ENCODE data around the gene SLC25A44.

SLC25A44 gene, protein sequence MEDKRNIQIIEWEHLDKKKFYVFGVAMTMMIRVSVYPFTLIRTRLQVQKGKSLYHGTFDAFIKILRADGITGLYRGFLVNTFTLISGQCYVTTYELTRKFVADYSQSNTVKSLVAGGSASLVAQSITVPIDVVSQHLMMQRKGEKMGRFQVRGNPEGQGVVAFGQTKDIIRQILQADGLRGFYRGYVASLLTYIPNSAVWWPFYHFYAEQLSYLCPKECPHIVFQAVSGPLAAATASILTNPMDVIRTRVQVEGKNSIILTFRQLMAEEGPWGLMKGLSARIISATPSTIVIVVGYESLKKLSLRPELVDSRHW

GRCh38 chr1:156193488-156194299, at the start of gene SLC25A44:
SLC25A44 (plus strand) TSS chr1:156194104; CDS start chr1:156199848, 5,744 bp downstream.
- Mint-ChIP-seq H3K4me1 (peaks cover 34% of the 10 kb centered on the region), H3K4me3 (peak within 1 kb of the TSS; percentile 96), H3K27ac (peak within 1 kb of the TSS; percentile 97), H3K27me3 (ENCODE audit: low read depth, poor library complexity) (peaks cover 7% of the 10 kb centered on the region), H3K36me3 (ENCODE audit: low read depth) (no peaks in the 10 kb centered on the region), H3K9me3 (peaks cover 16% of the 10 kb centered on the region)
- TF ChIP-seq CTCF (IDR thresholded peaks at IDR 0.05), result peak; percentile 32
- DNase-seq, result peak; percentile 93

GRCh38 chr1:156144742-156145141, 49.2 kb upstream of the SLC25A44 start:
- no peak for TF ChIP-seq CTCF (IDR thresholded peaks at IDR 0.05)
- H3K27me3 Mint-ChIP-seq (ENCODE audit: low read depth, poor library complexity), result peaks cover 48% of the 10 kb centered on the region
- H3K27ac Mint-ChIP-seq, result no peak overlapping the region
- H3K36me3 Mint-ChIP-seq (ENCODE audit: low read depth), result peaks cover 2% of the 10 kb centered on the region
- peaks cover 40% of the 10 kb centered on the region for H3K4me1 Mint-ChIP-seq
- no peaks in the 10 kb centered on the region for H3K9me3 Mint-ChIP-seq
- DNase-seq, result no peak
- H3K4me3 Mint-ChIP-seq, result no peak overlapping the region

DNA sequence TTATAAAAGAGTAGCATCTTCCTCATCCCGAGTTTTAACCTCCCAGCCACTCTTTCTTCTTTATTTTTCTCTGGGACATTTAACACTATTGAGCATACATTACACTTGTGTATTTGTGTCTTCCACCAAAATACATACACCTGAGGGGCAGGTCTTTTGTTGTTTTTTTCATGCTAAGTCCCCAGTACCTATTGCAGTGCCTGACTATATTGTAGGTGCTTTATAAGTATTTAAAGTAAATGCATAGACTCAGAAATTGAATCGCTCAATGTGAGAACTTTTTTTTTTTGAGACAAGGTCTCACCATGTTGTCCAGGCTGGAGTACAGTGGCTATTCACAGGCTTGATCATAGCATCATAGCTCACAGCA, 48.3 kb upstream of the SLC25A44 start:
- Mint-ChIP-seq H3K27ac (no peak overlapping the region), H3K27me3 (ENCODE audit: low read depth, poor library complexity) (peaks cover 57% of the 10 kb centered on the region), H3K4me3 (no peak overlapping the region)

DNA sequence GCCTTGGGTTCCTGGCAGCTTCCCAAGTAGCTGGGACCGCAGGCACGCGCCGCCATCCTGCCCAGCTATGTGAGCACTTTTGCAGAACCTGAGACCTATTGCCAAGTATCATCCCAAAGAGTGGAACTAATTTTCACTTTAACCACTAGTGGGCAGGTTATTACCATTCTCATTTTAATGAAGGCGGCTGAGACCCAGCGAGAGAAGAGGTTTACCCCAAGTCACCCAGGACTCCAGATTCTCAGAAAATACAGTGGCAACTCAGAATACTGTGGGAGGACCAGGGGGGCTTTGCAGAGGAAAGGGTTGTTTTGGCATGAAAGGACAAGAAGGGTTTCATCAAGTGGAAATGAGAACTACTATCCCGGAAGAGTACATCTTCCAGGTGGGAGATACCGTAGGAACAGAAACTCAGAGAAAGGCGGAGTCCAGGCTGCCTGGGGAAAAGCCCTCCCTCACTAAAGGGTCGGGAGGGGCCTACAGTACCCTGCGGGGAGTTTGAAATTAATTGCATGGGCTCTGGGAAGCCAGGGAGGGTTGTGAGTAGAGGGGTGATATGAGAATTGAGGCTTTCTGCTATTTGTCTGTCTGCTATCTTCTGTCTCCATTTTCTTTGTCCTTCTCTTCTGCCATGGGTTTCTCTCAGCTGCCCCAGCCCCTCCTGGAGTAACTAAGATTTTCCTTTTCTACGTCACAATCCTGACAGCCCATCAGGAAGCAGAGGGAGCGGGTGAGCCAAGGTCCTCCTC, 47.7 kb upstream of the SLC25A44 start:
- no peaks in the 10 kb centered on the region for H3K36me3 Mint-ChIP-seq (ENCODE audit: low read depth)
- peaks cover 41% of the 10 kb centered on the region for H3K4me1 Mint-ChIP-seq
- peak; percentile 57 for TF ChIP-seq CTCF (IDR thresholded peaks at IDR 0.05)
- peaks cover 62% of the 10 kb centered on the region for H3K27me3 Mint-ChIP-seq (ENCODE audit: low read depth, poor library complexity)
- H3K4me3 Mint-ChIP-seq, result peak overlapping the region; percentile 74
- no peaks in the 10 kb centered on the region for H3K9me3 Mint-ChIP-seq
- peak overlapping the region; percentile 20 for H3K27ac Mint-ChIP-seq
- no peak for DNase-seq

More for the DNA sequence above, 48.3 kb upstream of the SLC25A44 start:
- H3K36me3 Mint-ChIP-seq (ENCODE audit: low read depth), result no peaks in the 10 kb centered on the region
- H3K4me1 Mint-ChIP-seq, result peaks cover 43% of the 10 kb centered on the region
- TF ChIP-seq CTCF (IDR thresholded peaks at IDR 0.05), result no peak
- no peaks in the 10 kb centered on the region for H3K9me3 Mint-ChIP-seq
- DNase-seq, result no peak

GRCh38 chr1:156146769-156147405, 47.0 kb upstream of the SLC25A44 start:
- no peak for DNase-seq
- Mint-ChIP-seq H3K9me3 (no peaks in the 10 kb centered on the region), H3K36me3 (ENCODE audit: low read depth) (no peaks in the 10 kb centered on the region), H3K4me3 (peak overlapping the region; percentile 74), H3K4me1 (peaks cover 42% of the 10 kb centered on the region), H3K27me3 (ENCODE audit: low read depth, poor library complexity) (peaks cover 66% of the 10 kb centered on the region), H3K27ac (no peak overlapping the region)
- TF ChIP-seq CTCF (IDR thresholded peaks at IDR 0.05), result no peak

All from nephron progenitor cell (in vitro differentiated cells).